Activated T-helper 9 cell treated with anti-CD3 and anti-CD28 coated beads, Interleukin-2, amount 50 U/mL, for 16 hours (primary cell): ENCODE results near the gene ATP8A2.

Experiments
- DNase-seq: peaks from one replicate; pipeline ENCODE4 v3.0.0-alpha.2; 2020; ENCODE audit warnings: low read depth

Gene ATP8A2

GRCh38 chr13:25630329-25630900 lies 258.6 kb downstream of the ATP8A2 start:
- no peak for DNase-seq

- no peak for DNase-seq
Measured at GRCh38 chr13:25632166-25632888, 260.6 kb downstream of the ATP8A2 start.

GRCh38 chr13:25633093-25633492 lies 261.3 kb downstream of the ATP8A2 start:
- no peak for DNase-seq

GRCh38 chr13:25645681-25646080 lies 273.9 kb downstream of the ATP8A2 start:
- no peak for DNase-seq

GRCh38 chr13:25649001-25649633 lies 277.3 kb downstream of the ATP8A2 start:
- no peak for DNase-seq

GRCh38 chr13:25652764-25653163 lies 281.0 kb downstream of the ATP8A2 start:
- no peak for DNase-seq

GRCh38 chr13:25654322-25654721 lies 282.5 kb downstream of the ATP8A2 start:
- DNase-seq = no peak

- no peak for DNase-seq
Measured at GRCh38 chr13:25657157-25657556, 285.4 kb downstream of the ATP8A2 start.

- DNase-seq = no peak
Measured at GRCh38 chr13:25659091-25659795, 287.5 kb downstream of the ATP8A2 start.

GRCh38 chr13:25660996-25661395 lies 289.2 kb downstream of the ATP8A2 start:
- DNase-seq = no peak

- DNase-seq = no peak
Measured at GRCh38 chr13:25662516-25662915, 290.7 kb downstream of the ATP8A2 start.

- no peak for DNase-seq
Measured at GRCh38 chr13:25668345-25668744, 296.6 kb downstream of the ATP8A2 start.

GRCh38 chr13:25673711-25674110 lies 301.9 kb downstream of the ATP8A2 start:
- DNase-seq = no peak

- no peak for DNase-seq
Measured at GRCh38 chr13:25674371-25674770, 302.6 kb downstream of the ATP8A2 start.

- no peak for DNase-seq
Measured at GRCh38 chr13:25675060-25675459, 303.3 kb downstream of the ATP8A2 start.

GRCh38 chr13:25677956-25678355 lies 306.2 kb downstream of the ATP8A2 start:
- DNase-seq = no peak

- no peak for DNase-seq
Measured at GRCh38 chr13:25678398-25678797, 306.6 kb downstream of the ATP8A2 start.

GRCh38 chr13:25679159-25679558 lies 307.4 kb downstream of the ATP8A2 start:
- DNase-seq = no peak

- DNase-seq = no peak
Measured at GRCh38 chr13:25679936-25680335, 308.2 kb downstream of the ATP8A2 start.

GRCh38 chr13:25682276-25682675 lies 310.5 kb downstream of the ATP8A2 start:
- DNase-seq = no peak

- DNase-seq = no peak
Measured at GRCh38 chr13:25683056-25683455, 311.3 kb downstream of the ATP8A2 start.

- DNase-seq = no peak
Measured at GRCh38 chr13:25683662-25684370, 312.0 kb downstream of the ATP8A2 start.
